Keratinocyte (primary cell): Measurements from ENCODE around the gene HNRNPU. TPM values are rescaled to one million over a fixed set of nuclear protein-coding genes. Genes with fewer than 3 reads are reported as not detected.

Experiments used
- DNase-seq: peaks from one replicate; pipeline ENCODE4 v3.0.0-alpha.2; 2011; ENCODE audit warnings: low read depth, missing footprints, low spot score
- FAIRE-seq: peaks from 2 replicates; lab custom pipeline; 2011; peaks lifted over from hg19 to GRCh38; lab: Jason Lieb, UNC
- H2AFZ ChIP-seq: 2 replicates; pipeline ENCODE4 v1.6.0; 2012; ENCODE audit warnings: low read length, control low read depth, inconsistent platforms; ENCODE audit not compliant: control insufficient read depth
- H3K27ac ChIP-seq: 2 replicates; pipeline ENCODE4 v1.5.1; 2011; ENCODE audit warnings: low read length; ENCODE audit not compliant: control insufficient read depth, insufficient read depth
- H3K27me3 ChIP-seq: 3 replicates; pipeline ENCODE4 v1.6.0; 2011; ENCODE audit warnings: low read length; ENCODE audit not compliant: control insufficient read depth, insufficient read depth; ENCODE audit errors: extremely low read depth
- H3K36me3 ChIP-seq, 2 experiments: 2 replicates in 1 of 2; 3 replicates in 1 of 2; pipeline ENCODE4 v1.5.1; 2011; ENCODE audit warnings: low read length in 2 of 2, mild to moderate bottlenecking in 1 of 2; ENCODE audit not compliant: control insufficient read depth in 2 of 2, insufficient read depth in 2 of 2; ENCODE audit errors: extremely low read depth in 1 of 2
- H3K4me1 ChIP-seq: 3 replicates; pipeline ENCODE4 v1.5.1; 2011; ENCODE audit warnings: low read length; ENCODE audit not compliant: control insufficient read depth, insufficient read depth; ENCODE audit errors: extremely low read depth
- H3K4me2 ChIP-seq: 3 replicates; pipeline ENCODE4 v1.6.0; 2011; ENCODE audit warnings: low read depth, low read length; ENCODE audit not compliant: control insufficient read depth, insufficient read depth; ENCODE audit errors: extremely low read depth
- H3K4me3 ChIP-seq, 3 experiments: fragments of 200-600 bp in 1 of 3; sonication (generic) in 1 of 3; 2 replicates in 2 of 3; 3 replicates in 1 of 3; pipeline ENCODE4 v1.5.1; 2011 to 2016; ENCODE audit warnings: low read length in 3 of 3, mild to moderate bottlenecking in 3 of 3, control low read depth in 2 of 3, inconsistent platforms in 1 of 3, low read depth in 1 of 3, mixed read lengths in 1 of 3, mixed run types in 1 of 3, moderate library complexity in 1 of 3; ENCODE audit not compliant: control insufficient read depth in 2 of 3, insufficient read depth in 2 of 3; ENCODE audit errors: extremely low read depth in 1 of 3
- H3K79me2 ChIP-seq: 2 replicates; pipeline ENCODE4 v1.6.0; 2012; ENCODE audit warnings: low read length; ENCODE audit not compliant: control insufficient read depth, insufficient read depth
- H3K9ac ChIP-seq: 3 replicates; pipeline ENCODE4 v1.6.0; 2011; ENCODE audit warnings: low read length; ENCODE audit not compliant: control insufficient read depth, insufficient read depth; ENCODE audit errors: extremely low read depth
- H3K9me1 ChIP-seq: 3 replicates; pipeline ENCODE4 v1.6.0; 2011; ENCODE audit warnings: low read length; ENCODE audit not compliant: control insufficient read depth, insufficient read depth; ENCODE audit errors: extremely low read depth
- H3K9me3 ChIP-seq: 2 replicates; pipeline ENCODE4 v1.5.1; 2012; ENCODE audit warnings: low read depth, low read length; ENCODE audit not compliant: control insufficient read depth
- H4K20me1 ChIP-seq: 3 replicates; pipeline ENCODE4 v1.6.0; 2011; ENCODE audit warnings: low read length; ENCODE audit not compliant: control insufficient read depth, insufficient read depth; ENCODE audit errors: extremely low read depth
- EZH2 ChIP-seq: IDR thresholded peaks from one replicate; pipeline ENCODE4 v1.6.1; 2012; ENCODE audit warnings: inconsistent platforms, mild to moderate bottlenecking, low read length, moderate library complexity
- dilution Hi-C: fragments of 300-500 bp; cut with MboI; formaldehyde crosslinking; loops from one replicate; pipeline ENCODE4 v1.7.0; 2020; ENCODE audit warnings: low sequenced_read_pairs; ENCODE audit not compliant: extremely low pct_ligation_motif_present
- polyA plus RNA-seq, 5 experiments: library from polyadenylated mRNA; depleted of rRNA in 3 of 5; stranded (reverse) in 3 of 5; stranded (forward) in 1 of 5; unstranded in 1 of 5; fragments of >200 nt; gene quantifications; 1 replicate in 1 of 5; 2 replicates in 3 of 5; 3 replicates in 1 of 5; pipeline versions ENCODE4 v1.2.1 to v1.2.3, GENCODE V29; 2011 to 2012; ENCODE audit warnings: missing spikeins in 2 of 5, low read depth in 1 of 5, low replicate concordance in 1 of 5
- TF ChIP-seq, protein P1 (sequence below), 3 experiments: IDR thresholded peaks in 1 of 3; conservative IDR thresholded peaks in 1 of 3; optimal IDR thresholded peaks in 1 of 3; 2 replicates in 2 of 3; 3 replicates in 1 of 3; pipeline versions ENCODE3 to v1.5.1; 2011; ENCODE audit warnings: low read length in 3 of 3, mild to moderate bottlenecking in 3 of 3, moderate library complexity in 2 of 3, control low read depth in 1 of 3, inconsistent platforms in 1 of 3; ENCODE audit not compliant: insufficient read depth in 2 of 3; ENCODE audit errors: extremely low read depth in 1 of 3

HNRNPU gene
- polyA plus RNA-seq, 1 donor (not counting 4 experiments of a cell fraction or from before 2014, with no cell fraction given) = 220 TPM

DNA sequence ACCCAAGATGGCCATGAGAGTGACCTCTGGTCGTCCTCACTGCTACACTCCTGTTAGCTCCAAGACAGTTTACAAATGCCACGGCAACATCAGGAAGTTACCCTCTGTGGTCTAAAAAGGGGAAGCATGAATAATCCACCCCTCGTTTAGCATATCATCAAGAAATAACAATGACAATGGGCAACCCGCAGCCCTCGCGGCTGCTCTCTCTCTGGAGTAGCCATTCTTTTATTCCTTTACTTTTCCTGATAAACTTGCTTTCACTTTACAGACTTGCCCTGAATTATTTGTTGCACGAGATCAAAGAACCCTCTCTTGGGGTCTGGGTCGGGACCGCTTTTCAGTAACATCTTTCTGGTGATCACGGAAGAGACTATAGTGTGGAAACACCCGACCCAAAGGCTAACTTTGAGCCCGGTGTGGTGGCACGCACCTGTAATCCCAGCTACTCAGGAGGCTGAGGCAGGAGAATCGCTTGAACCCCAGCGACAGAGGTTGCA, 48.7 kb downstream of the HNRNPU start:
- no peaks in the 10 kb centered on the region for H3K9me3 ChIP-seq
- no peak overlapping the region for H3K4me3 ChIP-seq
- no peaks in the 10 kb centered on the region for H3K9me1 ChIP-seq
- no peak overlapping the region for H3K27ac ChIP-seq
- no peaks in the 10 kb centered on the region for H4K20me1 ChIP-seq
- FAIRE-seq = no peak
- H3K79me2 ChIP-seq = no peaks in the 10 kb centered on the region
- no peak overlapping the region for H2AFZ ChIP-seq
- no peak for DNase-seq
- no peak overlapping the region for H3K4me2 ChIP-seq
- no peaks in the 10 kb centered on the region for H3K27me3 ChIP-seq
- no peak overlapping the region for H3K9ac ChIP-seq
- no peak for TF ChIP-seq EZH2
- TF ChIP-seq, protein P1, sequence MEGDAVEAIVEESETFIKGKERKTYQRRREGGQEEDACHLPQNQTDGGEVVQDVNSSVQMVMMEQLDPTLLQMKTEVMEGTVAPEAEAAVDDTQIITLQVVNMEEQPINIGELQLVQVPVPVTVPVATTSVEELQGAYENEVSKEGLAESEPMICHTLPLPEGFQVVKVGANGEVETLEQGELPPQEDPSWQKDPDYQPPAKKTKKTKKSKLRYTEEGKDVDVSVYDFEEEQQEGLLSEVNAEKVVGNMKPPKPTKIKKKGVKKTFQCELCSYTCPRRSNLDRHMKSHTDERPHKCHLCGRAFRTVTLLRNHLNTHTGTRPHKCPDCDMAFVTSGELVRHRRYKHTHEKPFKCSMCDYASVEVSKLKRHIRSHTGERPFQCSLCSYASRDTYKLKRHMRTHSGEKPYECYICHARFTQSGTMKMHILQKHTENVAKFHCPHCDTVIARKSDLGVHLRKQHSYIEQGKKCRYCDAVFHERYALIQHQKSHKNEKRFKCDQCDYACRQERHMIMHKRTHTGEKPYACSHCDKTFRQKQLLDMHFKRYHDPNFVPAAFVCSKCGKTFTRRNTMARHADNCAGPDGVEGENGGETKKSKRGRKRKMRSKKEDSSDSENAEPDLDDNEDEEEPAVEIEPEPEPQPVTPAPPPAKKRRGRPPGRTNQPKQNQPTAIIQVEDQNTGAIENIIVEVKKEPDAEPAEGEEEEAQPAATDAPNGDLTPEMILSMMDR (optimal IDR thresholded peaks at IDR 0.05 in 1 of 3, IDR thresholded peaks at IDR 0.05 in 1 of 3, conservative IDR thresholded peaks at IDR 0.05 in 1 of 3; ENCODE audit: extremely low read depth in 1 of 3, insufficient read depth in 2 of 3, low read length in 3 of 3) = no peak
- H3K4me1 ChIP-seq = no peaks in the 10 kb centered on the region
- dilution Hi-C loops = no loop called here
- no peaks in the 10 kb centered on the region for H3K36me3 ChIP-seq

DNA sequence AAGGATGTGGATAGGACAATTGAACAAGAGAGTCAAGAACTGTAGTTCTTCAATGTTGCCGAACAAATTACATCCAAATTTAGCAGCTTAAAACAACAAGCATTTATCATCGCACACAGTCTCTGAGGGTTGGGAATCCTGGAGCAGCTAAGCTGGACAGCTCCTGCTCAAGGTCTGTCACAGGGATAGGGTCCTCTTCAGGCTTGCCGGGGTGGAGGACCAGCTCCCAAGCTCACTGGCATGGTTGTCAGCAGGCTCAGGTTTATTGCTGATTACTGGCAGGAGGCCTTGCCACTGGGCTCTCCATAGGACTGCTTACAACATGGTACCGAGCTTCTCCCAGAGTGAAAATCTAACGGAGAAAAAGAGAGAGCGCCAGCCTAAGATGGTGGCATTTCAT, 51.0 kb downstream of the HNRNPU start:
- FAIRE-seq (no peak), DNase-seq (no peak)
- dilution Hi-C loops = no loop called here
- H3K27me3 ChIP-seq = no peaks in the 10 kb centered on the region
- H3K4me3 ChIP-seq = no peak overlapping the region
- no peaks in the 10 kb centered on the region for H4K20me1 ChIP-seq
- no peaks in the 10 kb centered on the region for H3K79me2 ChIP-seq
- H3K9me1 ChIP-seq = no peaks in the 10 kb centered on the region
- no peak overlapping the region for H3K9ac ChIP-seq
- H3K9me3 ChIP-seq = no peaks in the 10 kb centered on the region
- H3K4me2 ChIP-seq = no peak overlapping the region
- no peak overlapping the region for H3K27ac ChIP-seq
- H3K4me1 ChIP-seq = no peaks in the 10 kb centered on the region
- H2AFZ ChIP-seq = no peak overlapping the region
- H3K36me3 ChIP-seq = no peaks in the 10 kb centered on the region
- TF ChIP-seq, protein P1 (optimal IDR thresholded peaks at IDR 0.05 in 1 of 3, IDR thresholded peaks at IDR 0.05 in 1 of 3, conservative IDR thresholded peaks at IDR 0.05 in 1 of 3; ENCODE audit: extremely low read depth in 1 of 3, insufficient read depth in 2 of 3, low read length in 3 of 3) = no peak
- TF ChIP-seq EZH2 = no peak
